Adrenal gland (tissue), 12 donors: ENCODE results near the gene SCAMP1. TPM values are rescaled to one million over a fixed set of nuclear protein-coding genes. Genes with fewer than 3 reads are reported as not detected.

Source experiments
- DNase-seq, 7 donors: peaks; one replicate each; pipeline ENCODE4 v3.0.0-alpha.2; 2019 to 2020
- H3K27ac ChIP-seq, 5 donors: fragments of 200-600 bp; sonication (generic) in 4 of 5; 1 replicate in 3 of 5; 2 replicates in 2 of 5; pipeline versions ENCODE4 v1.5.1 to v1.8.0; 2016 to 2020; ENCODE audit warnings: mild to moderate bottlenecking in 1 of 5
- H3K27me3 ChIP-seq: fragments of 200-600 bp; 2 replicates; pipeline ENCODE4 v1.8.0; 2021
- H3K36me3 ChIP-seq, 2 donors: fragments of 200-600 bp; replicated peaks in 1 of 2; 1 replicate in 1 of 2; 2 replicates in 1 of 2; pipeline versions ENCODE4 v1.5.1 to v1.8.0; 2018 to 2022
- H3K4me1 ChIP-seq, 2 donors: fragments of 200-600 bp; replicated peaks in 1 of 2; 1 replicate in 1 of 2; 2 replicates in 1 of 2; pipeline versions ENCODE4 v1.5.1 to v1.8.0; 2018 to 2021
- H3K4me3 ChIP-seq, 4 donors: fragments of 200-600 bp; sonication (generic) in 3 of 4; one replicate each; pipeline ENCODE4 v1.5.1; 2016 to 2018
- H3K9me3 ChIP-seq, 3 donors: fragments of 200-600 bp; sonication (generic) in 1 of 3; replicated peaks in 1 of 3; 1 replicate in 2 of 3; 2 replicates in 1 of 3; pipeline versions ENCODE4 v1.5.1 to v1.8.0; 2016 to 2021
- CTCF ChIP-seq, 6 experiments: fragments of 450-650 bp in 4 of 6; fragments of 200-600 bp in 2 of 6; sonication (generic) in 1 of 6; IDR thresholded peaks; 1 replicate in 5 of 6; 2 replicates in 1 of 6; pipeline versions ENCODE4 v1.5.1 to v1.8.0; 2016 to 2021; ENCODE audit warnings: antibody characterized with exemption in 6 of 6, mild to moderate bottlenecking in 2 of 6, moderate library complexity in 1 of 6
- POLR2A ChIP-seq, 2 donors: fragments of 450-650 bp; IDR thresholded peaks; one replicate each; pipeline ENCODE4 v1.6.1; 2017; ENCODE audit warnings: antibody characterized with exemption in 2 of 2, mild to moderate bottlenecking in 2 of 2, moderate library complexity in 1 of 2
- WGBS, 4 donors: extraction: QIAGEN DNeasy Blood & Tissue Kit in 2 of 4; methylation state at CpG; one replicate each; pipeline versions ENCODE4 v1.1.5 to v1.1.7; 2013 to 2017; 5-methylcytosine and 5-hydroxymethylcytosine counted together
- intact Hi-C, 2 donors: fragments of 100-400 bp; cut with DNase I; formaldehyde crosslinking; loops; one replicate each; pipeline versions ENCODE4 v1.14.1 to v1.15.0; 2022 to 2023
- polyA plus RNA-seq, 3 donors: library from polyadenylated mRNA; stranded (reverse); fragments of 200-250 nt in 2 of 3; fragments of 350-450 nt in 1 of 3; fragmentation: Illumina TruSeq in 1 of 3; extraction: RNeasy Lipid Tissue Mini Kit (QIAGEN cat#74804) in 1 of 3; gene quantifications; one replicate each; pipeline ENCODE4 v1.2.3, GENCODE V29; 2013 to 2014
- total RNA-seq, 9 donors: library from RNA; depleted of rRNA in 4 of 9; stranded (reverse); fragments of >200 nt in 4 of 9; fragments of 120-200 nt in 1 of 9; fragmentation: NEBNext Ultra II Directional in 1 of 9; extraction: Animal tissue kit (Norgen Biotek cat#: 25700) in 1 of 9; gene quantifications; one replicate each; pipeline versions ENCODE4 v1.1.0 to v1.2.4, GENCODE V29; 2013 to 2023
- donor health status: healthy with polysubstance abuse.
- donor health status: Bipolar disorder and iron deficiency.
- donor health status: DM: yes; HTN: yes; CAD: no.
- donor health status: DM: no; HTN: no; CAD: no.
- donor health status: DM: no; HTN: no; CAD: no.
- donor health status: DM: yes; HTN: yes; CAD: no.

Gene SCAMP1
- total and polyA plus RNA-seq, 12 donors = 5.6 to 40.2 (median 25.9) TPM

GRCh38 chr5:78320401-78320800, 40.0 kb upstream of the SCAMP1 start:
- WGBS, 4 donors = 36 to 46% (median 40%) methylated on average over 2 of the region's 2 CpGs
- Histone ChIP-seq H3K4me3 (no peak overlapping the region), H3K27ac (no peak overlapping the region), H3K9me3 (no peaks in the 10 kb centered on the region), H3K36me3 (no peaks in the 10 kb centered on the region), H3K27me3 (no peaks in the 10 kb centered on the region), H3K4me1 (no peaks in the 10 kb centered on the region)
- TF ChIP-seq POLR2A (IDR thresholded peaks at IDR 0.05) (no peak), CTCF (IDR thresholded peaks at IDR 0.05) (peak; percentile 18 to 74 (median 60))
- peak in 1 of 7 donors; percentile 32 for DNase-seq
- intact Hi-C loops = no loop called here

- Histone ChIP-seq H3K9me3 (no peaks in the 10 kb centered on the region), H3K4me3 (no peak overlapping the region), H3K27me3 (no peaks in the 10 kb centered on the region), H3K36me3 (no peaks in the 10 kb centered on the region), H3K27ac (no peak overlapping the region), H3K4me1 (no peaks in the 10 kb centered on the region)
- no peak for DNase-seq
- intact Hi-C loops = no loop called here
- no peak for TF ChIP-seq POLR2A (IDR thresholded peaks at IDR 0.05)
- TF ChIP-seq CTCF (IDR thresholded peaks at IDR 0.05) = no peak
Measured at GRCh38 chr5:78323241-78323640, 37.2 kb upstream of the SCAMP1 start.

- no peak overlapping the region for H3K27ac ChIP-seq
- H3K36me3 ChIP-seq = no peaks in the 10 kb centered on the region
- TF ChIP-seq POLR2A (IDR thresholded peaks at IDR 0.05) = no peak
- no peak for TF ChIP-seq CTCF (IDR thresholded peaks at IDR 0.05)
- intact Hi-C loops = no loop called here
- H3K4me3 ChIP-seq = no peak overlapping the region
- H3K9me3 ChIP-seq = no peaks in the 10 kb centered on the region
- H3K4me1 ChIP-seq = no peaks in the 10 kb centered on the region
- H3K27me3 ChIP-seq = no peaks in the 10 kb centered on the region
- DNase-seq = no peak
- 87 to 92% (median 89%) methylated on average over 3 of the region's 3 CpGs for WGBS, 4 donors
Measured at GRCh38 chr5:78326930-78327329, 33.5 kb upstream of the SCAMP1 start.

GRCh38 chr5:78327761-78328510, 32.5 kb upstream of the SCAMP1 start:
- DNase-seq = no peak
- intact Hi-C loops = no loop called here
- H3K27me3 ChIP-seq = no peaks in the 10 kb centered on the region
- no peaks in the 10 kb centered on the region for H3K4me1 ChIP-seq
- no peak for TF ChIP-seq POLR2A (IDR thresholded peaks at IDR 0.05)
- no peak for TF ChIP-seq CTCF (IDR thresholded peaks at IDR 0.05)
- 84 to 91% (median 89%) methylated on average over 6 of the region's 6 CpGs for WGBS, 4 donors
- H3K27ac ChIP-seq = no peak overlapping the region
- no peaks in the 10 kb centered on the region for H3K9me3 ChIP-seq
- H3K4me3 ChIP-seq = no peak overlapping the region
- H3K36me3 ChIP-seq = no peaks in the 10 kb centered on the region
